HFFc6 (cell line): ENCODE data around the gene TEX53. TPM values are rescaled to one million over a fixed set of nuclear protein-coding genes. Genes with fewer than 3 reads are reported as not detected.

Source experiments
- DNase-seq: peaks from one replicate; pipeline ENCODE4 v3.0.0-alpha.2; 2018
- H3K27ac Mint-ChIP-seq: 2 replicates; pipeline ENCODE4 v1.8.0; 2020; ENCODE audit warnings: mild to moderate bottlenecking, mixed read lengths
- H3K27me3 Mint-ChIP-seq: 2 replicates; pipeline ENCODE4 v1.8.0; 2021; ENCODE audit warnings: mild to moderate bottlenecking, moderate library complexity, mixed read lengths; ENCODE audit not compliant: insufficient read depth
- H3K36me3 Mint-ChIP-seq: 2 replicates; pipeline ENCODE4 v1.8.0; 2021; ENCODE audit warnings: low read depth, mixed read lengths
- H3K4me1 Mint-ChIP-seq: 2 replicates; pipeline ENCODE4 v1.8.0; 2020; ENCODE audit warnings: low read depth, mixed read lengths
- H3K4me3 Mint-ChIP-seq: 2 replicates; pipeline ENCODE4 v1.8.0; 2020; ENCODE audit warnings: mild to moderate bottlenecking, moderate library complexity, mixed read lengths
- H3K9me3 Mint-ChIP-seq: 2 replicates; pipeline ENCODE4 v1.8.0; 2020; ENCODE audit warnings: mild to moderate bottlenecking, mixed read lengths
- long read RNA-seq: library from polyadenylated mRNA; unstranded; transcript quantifications from one replicate; pipeline ENCODE4 v2.0.0, GENCODE V29; 2019
- total RNA-seq, 6 experiments: library from RNA; stranded (reverse); fragmentation: NEBNext Ultra II Directional; extraction: Animal tissue kit (Norgen Biotek cat#: 25700); gene quantifications; 2 replicates in 1 of 6; 3 replicates in 5 of 6; pipeline ENCODE4 v1.2.3, GENCODE V29; 2021
- TF ChIP-seq, protein P1 (sequence below): fragments of 200-600 bp; sonication (generic); IDR thresholded peaks from 2 replicates; pipeline ENCODE4 v1.5.0; 2021; ENCODE audit warnings: antibody characterized with exemption, mild to moderate bottlenecking

TEX53 gene
- not detected for total RNA-seq
- long read RNA-seq, result 0 reads

DNA sequence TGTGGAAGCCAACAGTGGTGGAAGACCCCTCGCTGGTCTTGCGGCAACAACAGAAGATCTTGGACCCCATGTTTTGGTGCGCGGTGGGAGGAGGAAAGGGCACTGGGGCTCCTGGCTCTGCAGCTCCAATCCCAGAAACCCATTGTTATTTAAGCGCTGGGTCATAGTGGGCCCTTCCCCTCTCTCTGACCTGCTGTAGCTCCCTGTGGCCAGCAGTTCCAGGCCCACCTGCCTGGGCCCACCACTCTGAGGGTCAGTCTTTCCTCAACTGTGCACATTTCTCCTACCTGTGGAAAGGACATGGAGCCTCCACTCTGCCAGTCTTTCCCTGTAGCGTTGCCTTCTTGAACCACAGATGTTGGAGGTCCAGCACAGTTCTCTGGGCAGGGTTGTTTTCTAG is at the start of gene TEX53:
TEX53 (minus strand) TSS at position 101 of the 400 bp plus-strand sequence; CDS start at position 70, 31 bp downstream.
- Mint-ChIP-seq H3K4me1 (peaks cover 24% of the 10 kb centered on the region), H3K27ac (no peak within 1 kb of the TSS), H3K9me3 (no peaks in the 10 kb centered on the region), H3K36me3 (no peaks in the 10 kb centered on the region), H3K27me3 (peaks cover 28% of the 10 kb centered on the region), H3K4me3 (no peak within 1 kb of the TSS)
- DNase-seq, result no peak
- TF ChIP-seq, protein P1, sequence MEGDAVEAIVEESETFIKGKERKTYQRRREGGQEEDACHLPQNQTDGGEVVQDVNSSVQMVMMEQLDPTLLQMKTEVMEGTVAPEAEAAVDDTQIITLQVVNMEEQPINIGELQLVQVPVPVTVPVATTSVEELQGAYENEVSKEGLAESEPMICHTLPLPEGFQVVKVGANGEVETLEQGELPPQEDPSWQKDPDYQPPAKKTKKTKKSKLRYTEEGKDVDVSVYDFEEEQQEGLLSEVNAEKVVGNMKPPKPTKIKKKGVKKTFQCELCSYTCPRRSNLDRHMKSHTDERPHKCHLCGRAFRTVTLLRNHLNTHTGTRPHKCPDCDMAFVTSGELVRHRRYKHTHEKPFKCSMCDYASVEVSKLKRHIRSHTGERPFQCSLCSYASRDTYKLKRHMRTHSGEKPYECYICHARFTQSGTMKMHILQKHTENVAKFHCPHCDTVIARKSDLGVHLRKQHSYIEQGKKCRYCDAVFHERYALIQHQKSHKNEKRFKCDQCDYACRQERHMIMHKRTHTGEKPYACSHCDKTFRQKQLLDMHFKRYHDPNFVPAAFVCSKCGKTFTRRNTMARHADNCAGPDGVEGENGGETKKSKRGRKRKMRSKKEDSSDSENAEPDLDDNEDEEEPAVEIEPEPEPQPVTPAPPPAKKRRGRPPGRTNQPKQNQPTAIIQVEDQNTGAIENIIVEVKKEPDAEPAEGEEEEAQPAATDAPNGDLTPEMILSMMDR, result no peak

DNA sequence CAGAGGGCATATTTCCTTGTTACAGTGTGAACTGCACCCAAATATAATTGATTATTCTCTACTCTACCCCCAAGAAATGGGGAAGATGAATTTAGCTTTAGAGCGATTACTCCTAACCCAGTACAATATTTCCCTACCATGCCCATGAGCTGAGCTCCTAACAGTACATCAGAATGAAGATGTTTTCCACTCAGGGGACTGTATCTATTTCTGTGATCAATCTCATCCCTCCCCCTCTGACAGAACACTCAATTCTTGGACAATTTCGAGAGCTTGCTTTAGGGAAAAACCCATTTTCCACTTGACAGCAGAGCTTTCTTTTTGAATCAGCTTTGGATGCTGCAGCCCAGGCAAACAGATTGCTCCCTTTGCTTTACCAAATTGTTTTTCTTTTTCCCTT is 49.1 kb upstream of the TEX53 start:
- Mint-ChIP-seq H3K36me3 (no peaks in the 10 kb centered on the region), H3K9me3 (no peaks in the 10 kb centered on the region), H3K4me3 (no peak overlapping the region), H3K27me3 (peaks cover 43% of the 10 kb centered on the region), H3K27ac (no peak overlapping the region), H3K4me1 (peaks cover 7% of the 10 kb centered on the region)
- TF ChIP-seq, protein P1, result no peak
- DNase-seq, result no peak

DNA sequence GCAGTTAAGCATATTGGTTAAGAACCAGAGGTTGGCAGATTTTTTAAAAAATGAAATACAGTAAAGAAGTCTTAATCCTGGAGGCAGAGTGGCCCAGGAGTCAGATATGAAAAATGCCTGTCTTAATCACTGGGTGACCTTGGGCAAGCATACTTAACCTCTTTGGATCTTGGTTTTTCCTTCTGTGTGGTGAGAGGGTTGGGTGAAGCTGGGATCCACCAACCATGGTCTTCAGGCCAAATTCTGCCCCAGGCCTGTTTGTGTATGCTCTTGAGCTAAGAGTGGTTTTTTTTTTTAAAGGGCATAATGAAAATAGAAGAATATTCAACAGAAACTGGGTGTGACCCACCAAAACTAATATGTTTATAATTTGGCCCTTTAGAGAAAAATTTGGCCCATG is 44.4 kb upstream of the TEX53 start:
- Mint-ChIP-seq H3K27me3 (peaks cover 10% of the 10 kb centered on the region), H3K36me3 (no peaks in the 10 kb centered on the region), H3K4me1 (peaks cover 20% of the 10 kb centered on the region), H3K9me3 (no peaks in the 10 kb centered on the region), H3K27ac (no peak overlapping the region), H3K4me3 (no peak overlapping the region)
- TF ChIP-seq, protein P1, result no peak
- no peak for DNase-seq

DNA sequence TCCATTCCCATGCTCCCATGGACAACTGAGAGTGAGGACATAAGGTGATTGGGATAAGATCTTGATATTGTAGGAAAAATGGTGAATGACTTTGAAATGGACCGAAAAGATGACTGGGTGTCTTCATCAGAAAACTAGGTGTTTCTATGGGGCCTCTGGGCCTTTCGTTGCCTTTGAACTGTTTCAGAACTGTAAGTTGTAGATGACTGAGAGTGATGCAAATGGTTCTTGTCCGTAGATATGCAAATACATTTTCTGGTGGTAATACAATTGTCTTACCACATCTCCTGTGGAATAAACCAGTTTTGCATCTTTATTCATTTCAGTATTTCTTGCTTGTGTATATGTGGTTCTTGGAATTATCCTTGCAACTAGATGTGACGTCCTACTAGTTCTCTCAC is 40.3 kb upstream of the TEX53 start:
- Mint-ChIP-seq H3K27me3 (peaks cover 6% of the 10 kb centered on the region; the same call in 1 of the 2 replicates), H3K9me3 (no peaks in the 10 kb centered on the region), H3K36me3 (no peaks in the 10 kb centered on the region), H3K4me1 (peaks cover 46% of the 10 kb centered on the region), H3K27ac (no peak overlapping the region), H3K4me3 (no peak overlapping the region)
- TF ChIP-seq, protein P1, result no peak
- no peak for DNase-seq

DNA sequence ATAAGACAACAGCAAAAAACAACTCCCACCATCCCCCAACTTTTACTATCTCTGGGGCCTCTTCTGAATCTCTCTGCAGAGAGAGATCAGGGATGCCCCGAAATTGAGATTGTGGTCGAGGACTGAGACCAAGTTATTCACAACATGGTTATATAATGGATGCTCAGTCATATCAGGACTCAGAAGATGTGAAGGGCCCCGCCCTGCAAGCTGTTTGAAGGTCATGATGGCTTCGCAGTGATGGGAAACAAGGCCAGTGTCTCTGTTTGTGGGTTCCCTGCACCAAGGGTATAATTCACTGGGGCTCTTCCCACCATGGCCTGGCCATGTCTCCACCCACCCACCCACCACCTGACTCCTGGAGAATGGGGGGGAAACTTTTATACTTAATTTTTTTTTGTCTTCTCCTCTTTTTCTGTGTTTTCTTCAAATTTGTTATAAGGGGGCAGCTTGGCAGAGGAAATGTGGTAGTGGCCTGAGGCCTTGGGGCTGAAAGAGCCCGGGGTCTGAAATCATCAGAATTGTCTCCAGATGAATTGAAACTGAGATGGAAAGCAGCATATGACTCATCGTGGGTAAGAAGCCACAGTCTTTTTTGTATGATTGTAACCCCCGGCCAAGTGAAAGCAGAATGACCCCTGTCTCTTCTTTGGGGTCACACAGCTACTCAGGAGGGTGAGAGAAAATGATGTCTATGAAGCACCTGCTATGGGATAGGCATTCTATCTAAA is 39.4 kb upstream of the TEX53 start:
- H3K36me3 Mint-ChIP-seq, result no peaks in the 10 kb centered on the region
- H3K4me1 Mint-ChIP-seq, result peaks cover 45% of the 10 kb centered on the region
- H3K4me3 Mint-ChIP-seq, result no peak overlapping the region
- no peak for DNase-seq
- H3K27ac Mint-ChIP-seq, result no peak overlapping the region
- peaks cover 6% of the 10 kb centered on the region; the same call in 1 of the 2 replicates for H3K27me3 Mint-ChIP-seq
- H3K9me3 Mint-ChIP-seq, result no peaks in the 10 kb centered on the region
- TF ChIP-seq, protein P1, result no peak
